GM12864 (cell line): ENCODE measurements around the gene BCAR3.

Experiments used
- DNase-seq: peaks from one replicate; pipeline ENCODE4 v3.0.0-alpha.2; 2011; ENCODE audit warnings: low read depth
- H3K4me3 ChIP-seq: 2 replicates; pipeline ENCODE4 v1.5.1; 2011; ENCODE audit warnings: mild to moderate bottlenecking, low read depth, low read length, control low read depth
- CTCF ChIP-seq: IDR thresholded peaks from 2 replicates; pipeline ENCODE4 v1.5.1; 2011; ENCODE audit warnings: low read depth, mild to moderate bottlenecking, moderate library complexity, low read length, control low read depth, inconsistent platforms; ENCODE audit errors: missing control alignments

Gene BCAR3

DNA sequence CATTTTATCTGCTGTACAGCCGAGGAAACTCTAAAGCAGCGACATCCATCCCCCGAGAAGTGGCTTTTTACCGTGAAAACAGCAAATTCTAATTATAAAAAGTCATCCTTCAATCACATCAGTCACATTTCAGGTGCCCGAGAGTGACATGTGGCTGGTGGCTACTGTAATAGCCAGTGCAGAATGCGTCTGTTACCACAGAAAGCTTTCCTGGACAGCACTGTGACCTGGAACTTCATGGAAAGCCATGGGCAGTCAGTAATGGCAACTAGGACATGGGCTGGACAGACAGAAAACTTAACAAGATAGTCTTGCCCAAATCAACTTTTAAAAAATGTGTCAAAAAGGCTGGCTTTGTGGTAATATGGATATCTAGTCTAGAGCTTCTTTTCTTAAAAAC lies 106.6 kb downstream of the BCAR3 start:
- no peak overlapping the region for H3K4me3 ChIP-seq
- no peak for DNase-seq
- TF ChIP-seq CTCF: no peak

- no peak overlapping the region for H3K4me3 ChIP-seq
- TF ChIP-seq CTCF: no peak
- DNase-seq: no peak
These were observed 107.1 kb downstream of the BCAR3 start for GRCh38 chr1:93574511-93574910.

- DNase-seq: no peak
These were observed 107.6 kb downstream of the BCAR3 start for GRCh38 chr1:93573940-93574469.

DNA sequence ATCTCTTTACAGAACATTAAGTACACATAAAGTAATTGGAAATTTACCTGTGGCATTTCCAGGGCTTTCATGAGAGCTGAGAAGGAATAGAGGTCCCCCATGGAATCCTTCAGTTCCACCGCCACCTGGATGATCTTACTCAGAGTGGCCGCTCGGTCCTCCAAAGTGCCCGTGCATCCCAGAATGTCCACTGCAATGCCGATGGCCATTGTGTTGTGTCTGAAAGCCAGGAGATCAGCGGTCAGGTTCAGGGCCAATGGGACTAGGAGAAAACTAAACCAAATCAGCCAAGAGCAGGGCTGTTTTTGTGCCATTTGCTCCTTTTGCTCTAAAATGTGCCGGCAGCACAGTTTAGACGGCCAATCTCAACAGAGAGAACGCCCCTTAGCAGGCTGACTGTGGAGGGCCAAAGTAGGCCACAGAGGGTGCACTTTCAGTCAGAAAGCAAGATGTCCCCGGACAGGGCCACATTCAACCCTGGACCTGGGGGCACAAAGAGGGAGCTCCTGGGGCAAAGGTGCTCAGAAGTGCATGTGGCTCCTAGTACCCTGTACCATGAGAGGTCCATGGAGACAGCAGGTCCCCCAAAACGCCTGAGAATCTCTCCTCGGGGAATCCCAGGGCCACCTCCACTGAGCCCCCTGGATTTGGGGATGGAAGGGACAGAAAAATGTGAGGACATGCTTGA lies 109.9 kb downstream of the BCAR3 start:
- no peak for TF ChIP-seq CTCF
- DNase-seq: no peak
- no peak overlapping the region for H3K4me3 ChIP-seq

More at GRCh38 chr1:93573940-93574469, 107.6 kb downstream of the BCAR3 start:
- no peak for TF ChIP-seq CTCF
- no peak overlapping the region for H3K4me3 ChIP-seq

GRCh38 chr1:93569489-93569888 lies 112.1 kb downstream of the BCAR3 start:
- DNase-seq: no peak
- TF ChIP-seq CTCF: no peak
- no peak overlapping the region for H3K4me3 ChIP-seq

DNA sequence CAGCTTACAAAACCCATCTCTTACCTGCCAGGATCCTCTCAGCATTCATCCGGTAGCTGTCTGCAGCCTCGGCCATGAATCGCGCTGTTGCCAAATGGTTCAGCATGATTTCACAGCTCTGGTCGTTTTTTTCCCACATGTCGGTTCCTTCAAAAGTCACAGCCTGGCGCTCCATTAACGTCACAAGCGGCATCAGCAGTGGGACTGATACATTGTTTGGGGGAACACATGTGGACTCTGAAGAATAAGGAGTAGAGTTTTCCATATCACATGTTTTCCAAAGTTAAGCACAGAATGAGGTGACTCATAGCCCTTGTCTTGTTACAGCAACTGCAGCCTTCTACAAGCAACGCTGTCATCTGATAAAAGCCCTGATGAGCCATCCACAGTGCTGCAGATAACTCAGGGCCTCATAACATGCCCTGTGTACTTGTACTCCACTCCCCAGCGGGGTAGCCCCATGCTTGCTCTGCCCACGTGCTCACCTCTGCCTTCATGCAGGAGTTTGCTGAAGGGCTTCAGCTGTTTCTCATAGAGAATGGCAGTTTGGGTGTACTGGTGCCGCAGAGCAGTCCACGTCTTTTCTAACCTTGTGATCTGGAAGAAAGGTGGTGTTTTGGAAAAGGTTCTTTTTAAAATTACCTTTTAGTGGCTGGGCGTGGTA lies 114.2 kb downstream of the BCAR3 start:
- no peak overlapping the region for H3K4me3 ChIP-seq
- TF ChIP-seq CTCF: no peak
- DNase-seq: no peak
